GM18502 (cell line): ENCODE results near the gene SH3RF2.
"Not testable (repeated sequence)": the region's sequence is repeated elsewhere in the genome, so short reads cannot be mapped to it uniquely, and the experiment has no call there.

ENCODE experiments used
- ATAC-seq: cut with Tn5 transposase; IDR thresholded peaks from one replicate; pipeline ENCODE4 v1.9.1; 2021; ENCODE audit warnings: mild to moderate bottlenecking; ENCODE audit not compliant: unreplicated experiment, poor library complexity

The SH3RF2 gene

DNA sequence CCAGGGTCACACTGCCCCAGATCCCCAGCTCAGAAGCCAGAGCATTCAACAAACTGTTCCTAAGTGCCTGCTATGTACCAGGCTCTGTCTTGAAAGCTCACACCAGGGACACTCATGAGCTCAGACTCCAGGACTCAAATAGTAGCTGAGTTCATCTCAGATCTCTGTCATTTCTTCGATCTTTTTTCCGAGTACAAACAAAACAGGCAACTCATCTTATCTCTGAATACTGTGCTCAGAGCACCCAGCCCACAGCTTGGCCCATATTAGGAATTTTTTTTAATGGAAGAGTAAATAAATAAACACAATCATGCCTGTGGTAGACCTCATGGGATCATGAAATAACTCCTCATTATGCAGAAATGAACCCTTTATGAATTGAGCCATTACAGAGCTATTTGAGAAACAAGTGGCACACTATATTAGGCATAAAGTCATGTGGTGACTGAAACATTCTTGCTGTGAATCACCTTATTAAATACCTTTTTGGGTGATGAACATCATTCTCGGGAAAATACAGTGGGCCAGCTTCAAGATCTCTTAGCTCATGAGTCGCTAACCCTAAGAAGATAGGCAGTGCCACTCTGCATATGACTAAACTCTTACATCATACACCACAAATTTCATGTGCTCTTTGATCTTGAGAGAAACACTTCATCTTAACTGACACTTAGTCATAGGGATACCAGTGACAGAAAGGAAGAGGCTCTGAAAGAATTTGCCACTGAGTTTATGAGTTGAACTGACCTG is 9.9 kb downstream of the SH3RF2 start:
- peak; percentile 90 for ATAC-seq

DNA sequence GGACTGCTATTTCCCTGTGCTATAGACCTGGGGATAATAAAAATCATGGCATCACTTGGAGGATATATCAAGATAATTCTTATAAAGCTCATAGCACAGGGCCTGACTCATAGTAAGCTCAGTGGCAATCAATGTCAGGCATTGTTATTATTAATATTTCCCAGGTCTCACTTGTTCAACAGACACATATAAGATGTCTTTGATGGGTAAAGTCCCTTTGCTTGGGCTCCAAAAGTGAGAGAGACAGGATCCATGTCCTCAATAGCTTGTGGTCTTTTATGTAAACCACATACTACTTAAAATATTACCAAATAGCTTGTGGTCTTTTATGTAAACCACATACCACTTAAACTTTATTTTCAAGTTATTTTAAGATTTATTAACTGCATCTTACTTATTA is 11.2 kb downstream of the SH3RF2 start:
- no peak for ATAC-seq

GRCh38 chr5:145948047-145948446 is 11.7 kb downstream of the SH3RF2 start:
- ATAC-seq = no peak

DNA sequence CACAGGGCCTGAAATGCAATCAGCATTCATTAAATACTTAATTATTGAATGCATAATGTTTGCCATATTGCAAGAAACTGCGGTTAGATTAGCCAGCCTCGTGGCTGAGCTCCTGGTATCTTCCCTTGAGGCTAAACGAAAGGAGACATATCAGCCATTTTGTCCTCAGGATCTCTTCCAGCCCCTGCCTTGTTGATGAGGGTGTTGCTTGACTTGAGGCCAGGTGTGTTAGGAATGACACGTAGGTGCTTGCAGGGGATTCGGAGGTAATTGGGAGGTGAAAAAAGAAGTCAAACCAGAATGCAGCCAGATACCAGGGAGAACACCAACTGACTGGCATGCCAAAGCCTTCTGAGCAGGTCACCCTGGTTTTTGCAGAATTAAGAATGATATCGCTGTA is 12.5 kb downstream of the SH3RF2 start:
- ATAC-seq = no peak

- no peak for ATAC-seq
Observed at GRCh38 chr5:145949474-145949873, 13.1 kb downstream of the SH3RF2 start.

DNA sequence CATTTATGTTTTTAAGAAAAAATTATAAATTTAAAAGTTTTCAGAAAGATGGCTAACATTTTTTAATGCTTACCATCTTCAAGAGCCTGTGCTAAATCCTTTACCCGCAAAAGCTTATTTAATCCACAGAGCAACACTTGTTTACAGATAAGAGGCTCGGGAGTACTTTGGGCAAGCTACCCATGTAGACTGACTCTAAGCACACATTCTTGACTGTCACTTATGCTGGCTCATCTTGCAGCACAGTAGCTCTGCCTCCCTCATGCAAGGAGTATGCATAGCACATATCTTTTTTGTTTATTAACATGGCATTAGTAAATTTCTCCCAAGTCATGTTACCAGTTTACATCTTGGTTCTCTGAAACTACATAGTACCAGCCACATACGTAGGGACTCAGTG is 14.7 kb downstream of the SH3RF2 start:
- no peak for ATAC-seq

DNA sequence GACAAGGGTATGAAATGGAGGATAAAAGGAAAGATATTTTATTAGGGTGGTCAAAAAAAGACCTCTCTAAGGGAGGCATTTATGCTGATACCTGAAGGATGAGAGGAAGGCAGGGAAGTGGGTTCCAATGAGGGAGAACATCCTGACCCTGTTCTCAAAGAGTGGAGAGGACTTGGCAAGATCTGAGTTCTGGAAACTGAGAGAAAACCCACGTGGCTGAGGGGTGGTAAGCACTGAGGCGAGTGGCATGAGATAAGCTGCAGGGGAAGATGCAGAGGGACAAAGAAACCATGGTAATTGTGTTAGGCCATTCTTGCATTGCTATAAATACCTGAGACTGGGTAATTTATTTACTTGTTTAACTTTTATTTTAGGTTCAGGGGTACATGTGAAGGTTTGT is 16.8 kb downstream of the SH3RF2 start:
- ATAC-seq = no peak

- ATAC-seq = not testable (repeated sequence)
Observed at GRCh38 chr5:145954140-145954539, 17.8 kb downstream of the SH3RF2 start.

- ATAC-seq = no peak
Observed at GRCh38 chr5:145957388-145957787, 21.0 kb downstream of the SH3RF2 start.

DNA sequence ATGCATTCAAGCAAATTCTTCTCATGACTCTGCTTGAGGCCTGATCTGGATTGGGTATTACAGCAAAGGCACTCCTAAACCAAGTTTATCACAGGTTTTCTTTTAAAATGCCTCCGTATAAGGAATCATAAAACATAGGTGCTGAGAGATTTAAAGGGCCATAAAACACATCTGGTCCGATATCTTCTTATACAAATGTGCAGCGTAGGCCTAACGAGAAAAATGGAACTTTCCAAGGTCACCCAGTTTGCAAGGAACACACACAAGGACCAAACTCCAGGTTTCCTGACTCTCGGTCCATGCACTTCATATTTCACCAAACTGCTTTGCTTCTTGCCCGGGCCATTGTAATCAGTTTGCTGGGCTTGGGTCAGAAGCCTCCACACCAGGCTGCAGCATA is 22.1 kb downstream of the SH3RF2 start:
- no peak for ATAC-seq

- no peak for ATAC-seq
Observed at GRCh38 chr5:145960166-145960565, 23.8 kb downstream of the SH3RF2 start.

DNA sequence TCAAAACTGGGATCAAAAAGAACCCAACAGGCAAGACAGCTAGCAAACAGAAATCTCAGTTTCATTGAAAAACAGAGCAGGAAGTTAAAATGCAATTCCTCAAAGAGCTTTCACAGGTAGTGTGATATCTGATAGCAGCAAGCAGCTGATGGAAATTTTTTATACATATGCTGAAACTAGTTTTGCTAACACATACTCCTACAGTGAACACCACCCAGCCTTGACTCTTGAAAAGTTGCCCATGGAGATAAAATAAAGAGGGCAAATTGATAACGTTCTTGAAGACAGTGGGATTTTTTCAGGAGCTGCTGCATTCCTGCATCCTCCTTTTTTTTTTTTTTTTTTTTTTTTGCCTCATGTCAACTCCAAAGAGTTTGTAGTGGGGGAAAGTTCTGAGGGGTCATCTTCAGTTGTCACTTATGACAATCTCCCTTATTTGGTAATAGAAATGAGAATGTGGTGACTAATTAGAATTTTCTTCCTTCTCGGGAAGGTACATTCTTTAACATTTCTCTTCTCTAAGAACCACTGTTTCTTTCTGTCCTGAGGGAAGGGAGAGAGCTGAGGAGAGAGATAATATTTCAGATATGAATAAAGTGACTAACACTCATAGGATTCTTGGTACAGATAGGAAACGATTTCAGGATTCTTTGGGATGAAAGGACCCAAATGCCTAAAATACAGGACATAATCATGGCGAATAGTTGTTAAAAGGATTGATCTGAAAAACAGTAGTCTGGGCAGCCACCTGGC is 24.6 kb downstream of the SH3RF2 start:
- ATAC-seq = no peak

DNA sequence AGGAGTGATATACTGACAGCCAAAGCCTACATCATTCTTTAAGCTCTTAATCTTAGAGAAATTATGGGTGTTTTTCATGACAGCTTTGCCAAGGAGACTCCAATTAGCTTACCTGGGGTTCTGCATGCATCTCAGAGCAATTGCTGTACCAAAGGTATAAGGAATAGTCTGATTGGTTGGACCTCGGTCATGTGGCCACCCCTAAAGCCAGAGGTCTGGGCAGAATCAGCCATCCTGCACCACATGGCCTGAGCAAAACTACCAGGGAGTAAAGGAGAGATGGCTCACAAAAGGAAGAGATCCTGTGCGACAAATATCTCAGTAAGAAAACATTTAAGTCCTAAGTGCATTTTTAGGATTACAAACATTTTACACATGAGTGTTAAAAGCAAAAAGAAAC is 25.6 kb downstream of the SH3RF2 start:
- no peak for ATAC-seq

- not testable (repeated sequence) for ATAC-seq
Observed at GRCh38 chr5:145964008-145964407, 27.6 kb downstream of the SH3RF2 start.

DNA sequence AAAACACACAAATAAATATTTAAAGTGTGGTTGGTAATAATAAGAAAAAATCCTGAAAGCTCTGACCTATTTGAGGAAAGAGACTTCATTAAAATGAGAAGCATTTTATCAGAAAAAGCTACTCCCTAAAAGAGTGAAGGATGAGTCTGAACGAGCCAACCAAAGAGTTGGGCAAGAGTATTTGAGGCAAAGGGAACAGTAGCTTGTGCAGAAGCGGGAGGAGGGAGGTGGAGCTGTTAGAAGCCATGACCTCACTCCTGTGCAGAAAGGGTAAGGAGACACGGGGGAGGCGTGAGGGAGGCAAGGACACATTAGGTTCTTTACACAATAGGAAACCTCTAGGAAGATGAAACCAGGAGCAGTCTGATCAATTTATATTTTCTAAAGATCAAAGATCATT is 29.4 kb downstream of the SH3RF2 start:
- no peak for ATAC-seq

GRCh38 chr5:145967296-145967695 is 30.9 kb downstream of the SH3RF2 start:
- ATAC-seq = no peak

DNA sequence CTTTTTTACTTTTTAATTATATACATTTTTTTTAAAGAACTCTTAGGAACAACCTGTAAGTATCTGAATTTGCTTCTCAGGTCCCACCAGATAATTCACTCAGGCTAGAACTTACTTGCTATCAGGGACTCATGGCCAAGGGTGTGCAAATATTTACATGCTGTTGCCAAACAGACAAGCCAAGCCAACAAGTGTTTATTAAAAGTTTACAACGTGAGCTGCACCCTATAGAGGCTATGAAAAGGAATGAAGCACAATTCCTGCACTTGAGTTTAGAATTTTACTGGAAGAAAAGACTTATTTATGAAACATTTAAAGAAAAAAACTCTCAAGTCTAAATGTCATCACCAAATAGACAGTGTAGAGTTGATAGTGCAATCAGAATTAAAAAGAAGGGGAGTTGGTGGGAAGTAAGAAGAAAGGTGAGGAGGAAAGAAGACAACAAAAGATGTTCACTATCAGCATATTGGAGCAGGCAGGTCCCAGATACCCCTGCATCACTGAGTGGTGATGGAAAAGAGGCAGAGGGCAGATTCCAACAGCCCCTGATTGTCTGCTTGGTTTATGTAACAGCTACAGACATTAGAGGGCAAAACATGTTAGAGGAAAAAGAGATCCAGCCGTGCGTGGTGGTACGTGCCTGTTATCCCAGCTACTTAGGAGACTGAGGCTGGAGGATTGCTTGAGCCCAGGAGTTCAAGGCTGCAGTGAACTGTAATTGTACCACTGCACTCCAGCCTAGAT is 32.8 kb downstream of the SH3RF2 start:
- no peak for ATAC-seq

DNA sequence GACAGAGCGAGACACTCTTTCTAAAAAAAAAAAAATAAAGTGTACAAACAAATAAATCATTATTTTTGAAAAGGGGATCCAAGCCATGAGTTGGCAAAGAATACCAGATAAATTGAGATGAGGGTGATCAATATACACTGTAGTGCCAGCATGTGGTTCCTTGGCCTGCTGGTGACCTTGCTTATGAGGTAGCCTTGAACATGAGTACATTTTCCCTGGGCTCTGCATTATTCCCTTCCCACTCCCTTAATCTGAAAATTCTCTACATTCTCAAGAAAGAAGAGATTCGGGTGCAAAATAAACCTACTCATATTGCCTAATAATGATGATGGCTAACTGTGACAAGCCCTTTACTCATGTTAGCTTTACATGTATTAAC is 33.3 kb downstream of the SH3RF2 start:
- ATAC-seq = no peak

GRCh38 chr5:145971108-145971507 is 34.7 kb downstream of the SH3RF2 start:
- ATAC-seq = no peak

GRCh38 chr5:145971701-145972100 is 35.3 kb downstream of the SH3RF2 start:
- ATAC-seq = no peak

- no peak for ATAC-seq
Observed at GRCh38 chr5:145975001-145975360, 38.6 kb downstream of the SH3RF2 start.
